Islet precursor cell (in vitro differentiated cells): ENCODE measurements around the gene RAI1.
A peak's percentile ranks its signal among the peaks of the same experiment; 100 is the strongest.
"Not testable (repeated sequence)": the region's sequence is repeated elsewhere in the genome, so short reads cannot be mapped to it uniquely, and the experiment has no call there.

Experiments used
- DNase-seq: peaks from one replicate; pipeline ENCODE4 v3.0.0-alpha.2; 2018

The RAI1 gene

GRCh38 chr17:17682737-17683680 is 1.8 kb downstream of the RAI1 start:
- peak; percentile 86 for DNase-seq

DNA sequence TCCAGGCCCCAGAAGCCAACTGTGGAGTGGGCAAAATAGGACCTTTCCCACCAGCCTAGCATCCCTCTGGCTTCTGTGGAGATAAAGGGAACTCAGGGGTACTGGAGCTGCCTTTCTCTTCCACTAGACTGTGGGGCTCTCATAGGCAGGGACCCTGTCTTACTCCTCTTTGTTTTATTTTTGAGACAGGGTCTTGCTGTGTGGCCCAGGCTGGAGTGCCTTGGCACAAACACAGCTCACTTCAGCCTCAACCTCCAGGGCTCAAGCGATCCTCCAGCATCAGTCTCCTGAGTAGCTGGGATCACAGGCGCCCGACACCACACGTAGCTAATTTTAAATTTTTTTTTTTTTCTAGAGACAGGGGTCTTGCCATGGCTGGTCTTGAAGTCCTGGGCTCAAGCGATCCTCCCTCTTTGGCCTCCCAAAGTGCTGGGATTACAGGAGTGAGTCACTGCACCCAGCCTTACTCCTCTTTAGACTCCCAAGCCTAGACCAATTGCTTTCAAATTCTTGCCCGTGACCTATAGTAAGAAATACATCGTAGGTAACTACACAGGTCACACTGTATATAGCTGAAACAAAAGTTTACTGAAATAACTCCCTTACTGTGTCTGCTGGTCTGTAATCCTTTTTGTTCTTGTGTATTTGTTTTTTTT is 2.6 kb downstream of the RAI1 start:
- DNase-seq = no peak

DNA sequence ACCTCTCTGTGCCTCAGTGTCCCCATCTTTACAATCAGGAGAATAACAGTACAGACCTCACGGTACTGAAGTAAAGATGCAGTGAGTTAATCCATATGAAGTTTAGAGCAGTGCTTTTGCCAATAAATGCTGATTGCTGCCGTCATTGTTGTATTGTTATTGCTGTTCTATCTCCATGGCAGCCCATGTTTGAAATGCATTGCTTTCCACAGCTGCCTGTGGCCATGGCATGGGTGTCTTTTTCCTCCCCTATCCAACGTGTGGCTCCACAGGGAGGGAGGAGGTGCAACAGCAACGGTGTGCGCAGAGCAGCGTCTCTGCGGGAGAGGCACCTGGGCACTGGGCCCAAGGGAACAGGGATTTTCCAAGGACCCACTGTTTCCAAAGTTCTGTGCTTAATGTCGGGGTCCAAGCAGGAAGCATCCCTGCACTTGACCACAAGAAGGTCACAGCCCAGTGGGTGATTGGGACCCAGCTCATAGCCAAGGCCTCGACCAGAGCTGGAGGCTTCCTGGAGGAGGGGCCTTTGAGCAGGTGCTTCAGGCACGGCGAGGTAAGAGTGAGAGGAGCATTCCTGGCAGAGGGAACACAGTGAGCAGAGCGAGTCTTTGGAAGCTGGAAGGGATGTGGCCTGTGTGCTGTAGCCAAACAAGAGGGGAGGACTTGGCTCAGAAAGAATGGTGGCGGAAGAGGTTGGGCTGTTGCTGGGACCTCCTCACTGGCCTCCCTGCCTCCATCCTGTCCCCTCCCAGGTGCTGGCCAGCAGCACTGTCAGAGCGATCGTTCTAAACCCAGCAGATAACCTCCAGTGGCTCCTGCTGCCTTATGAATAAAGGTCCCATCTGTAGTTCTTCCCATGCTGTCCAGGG is 3.9 kb downstream of the RAI1 start:
- no peak for DNase-seq

GRCh38 chr17:17685775-17686291 is 4.6 kb downstream of the RAI1 start:
- peak; percentile 93 for DNase-seq

- DNase-seq = no peak
These were observed 8.1 kb downstream of the RAI1 start for GRCh38 chr17:17689312-17689711.

GRCh38 chr17:17690233-17690632 is 9.0 kb downstream of the RAI1 start:
- not testable (repeated sequence) for DNase-seq

GRCh38 chr17:17691468-17692263 is 10.4 kb downstream of the RAI1 start:
- no peak for DNase-seq

GRCh38 chr17:17692353-17693252 is 11.3 kb downstream of the RAI1 start:
- DNase-seq = no peak

- peak; percentile 98 for DNase-seq
These were observed 12.3 kb downstream of the RAI1 start for GRCh38 chr17:17693253-17694168.

GRCh38 chr17:17694169-17695081 is 13.2 kb downstream of the RAI1 start:
- DNase-seq = peak; percentile 89

GRCh38 chr17:17696085-17696484 is 14.8 kb downstream of the RAI1 start:
- no peak for DNase-seq

DNA sequence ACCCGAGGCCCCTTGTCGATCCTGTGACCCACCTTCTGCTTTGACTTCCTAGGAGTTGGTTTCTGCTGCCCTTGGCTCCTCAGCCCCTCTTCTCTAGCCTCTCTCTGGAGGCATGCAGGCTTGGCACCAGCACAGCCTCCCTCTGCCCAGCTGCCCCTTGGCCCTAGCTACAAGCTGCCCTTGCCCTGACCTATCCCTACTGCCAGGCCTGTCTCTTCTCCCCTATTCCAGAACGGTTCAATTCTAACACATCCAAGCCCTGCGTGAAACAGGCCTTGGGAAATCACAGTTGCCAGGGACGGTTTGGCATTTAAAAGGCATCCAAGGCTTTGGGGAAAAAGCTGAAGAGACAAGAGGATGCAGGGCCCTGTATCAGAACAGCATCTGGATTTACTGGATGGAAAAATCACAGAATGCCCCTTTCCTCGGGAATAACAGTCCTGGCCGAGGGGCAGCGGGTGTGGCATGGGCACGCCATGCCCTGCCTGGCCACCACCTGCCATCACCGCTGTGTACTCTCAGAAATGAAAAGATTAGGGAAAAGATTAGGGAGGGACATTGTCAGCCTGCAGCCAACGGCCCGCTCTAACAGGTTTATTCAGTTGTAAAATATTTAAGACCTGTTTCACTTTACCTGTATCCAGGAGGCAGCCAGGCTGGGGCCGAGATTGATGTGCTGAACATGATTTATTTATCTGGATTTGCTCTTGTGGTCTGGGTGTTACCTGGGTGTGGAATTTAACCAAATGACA is 15.8 kb downstream of the RAI1 start:
- DNase-seq = no peak

DNA sequence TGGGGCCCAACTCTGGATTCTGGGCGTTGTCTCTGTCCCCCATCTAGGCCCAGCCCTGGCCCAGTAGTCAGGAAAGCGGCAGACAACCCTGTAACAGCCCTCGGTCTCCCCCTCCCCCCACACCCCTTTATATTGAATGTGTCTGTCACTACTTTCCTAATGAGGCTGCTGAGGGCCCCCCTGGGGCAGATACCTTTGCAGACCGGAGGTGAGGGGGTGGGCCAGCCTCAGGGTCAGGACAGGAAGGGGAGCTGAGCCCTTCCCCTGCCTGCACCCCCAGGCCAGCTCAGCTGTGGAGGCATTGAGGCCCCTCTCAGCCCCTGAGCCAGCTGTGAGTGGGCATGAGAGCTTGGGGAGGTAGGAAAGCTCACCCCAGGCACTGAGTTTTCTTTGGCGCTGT is 17.1 kb downstream of the RAI1 start:
- no peak for DNase-seq

DNA sequence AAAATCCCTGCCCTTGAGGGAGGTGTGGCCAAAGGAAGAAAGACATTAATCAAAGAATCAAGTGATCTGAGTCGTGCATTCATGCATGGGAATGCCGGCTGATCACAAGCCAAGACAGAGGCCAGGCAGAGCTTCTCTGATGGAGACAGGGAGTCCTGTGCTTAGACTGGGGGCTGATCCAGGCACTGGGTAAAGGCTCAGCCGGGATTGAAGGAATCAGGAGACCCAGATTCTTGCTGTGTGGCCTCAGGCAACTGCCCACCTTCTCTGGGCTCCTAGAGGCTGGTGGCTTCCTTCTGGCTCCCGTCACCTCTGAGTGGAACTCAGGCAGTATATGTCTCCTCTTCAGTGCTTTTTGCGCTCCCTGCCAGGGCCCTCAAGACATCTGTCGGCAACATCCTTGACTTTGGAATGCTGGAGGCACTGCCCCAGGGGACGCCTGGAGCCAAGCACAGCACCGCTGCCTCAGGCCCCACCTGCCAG is 17.7 kb downstream of the RAI1 start:
- DNase-seq = peak; percentile 70

DNA sequence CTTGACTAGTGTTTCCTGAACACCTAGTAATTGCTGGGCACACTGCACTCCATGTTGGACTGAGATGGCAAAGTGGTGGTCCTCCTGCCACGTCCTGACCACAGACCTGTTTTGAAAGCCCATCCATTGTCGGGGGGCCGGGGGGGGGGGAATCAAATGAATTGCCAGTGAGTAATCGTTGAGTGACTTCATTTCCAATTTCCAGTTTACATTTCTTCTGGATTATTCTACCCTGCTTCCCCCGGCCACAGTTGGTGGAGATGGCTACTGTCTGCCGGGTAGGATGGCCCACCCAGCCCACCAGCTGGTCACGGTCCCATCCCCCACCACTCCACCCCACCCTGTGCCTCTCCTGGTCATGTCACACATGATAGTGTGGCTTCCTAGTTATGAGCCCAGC is 18.2 kb downstream of the RAI1 start:
- no peak for DNase-seq

DNA sequence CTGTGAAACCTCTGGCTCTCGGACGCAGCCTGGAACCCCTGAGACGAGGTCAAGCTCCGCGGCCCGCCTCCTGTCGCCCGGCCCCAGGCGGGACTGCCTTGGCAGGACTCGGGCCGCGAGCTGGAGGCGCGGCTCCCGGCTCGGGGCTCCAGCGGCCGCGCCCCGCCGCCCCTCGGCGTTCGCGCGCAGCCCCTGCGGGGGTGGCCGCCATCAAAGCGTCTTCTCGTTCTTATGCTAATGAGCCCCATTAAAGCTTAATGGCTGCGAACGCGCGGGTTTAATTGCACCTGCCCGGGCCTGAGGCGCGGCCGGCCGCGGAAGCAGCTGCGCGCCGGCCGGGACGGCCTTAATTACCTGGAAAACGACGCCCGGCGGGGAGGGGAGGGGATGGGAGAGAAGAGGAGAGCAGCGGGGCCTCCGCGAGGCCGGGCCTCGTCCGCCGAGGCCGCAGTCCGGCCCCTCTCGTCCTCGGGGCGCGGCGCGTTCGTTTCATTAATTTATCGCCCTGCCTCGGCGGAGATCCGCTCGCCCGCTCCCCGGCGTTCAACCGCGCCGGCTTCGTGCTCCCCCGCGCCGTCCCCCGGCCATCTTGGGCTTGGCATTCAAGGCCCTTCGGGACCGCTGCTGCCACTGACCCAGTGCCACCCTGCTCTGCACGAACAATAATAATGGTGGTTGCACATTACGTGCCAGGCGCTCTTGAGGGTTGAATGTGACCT is 19.2 kb downstream of the RAI1 start:
- DNase-seq = peak; percentile 79

DNA sequence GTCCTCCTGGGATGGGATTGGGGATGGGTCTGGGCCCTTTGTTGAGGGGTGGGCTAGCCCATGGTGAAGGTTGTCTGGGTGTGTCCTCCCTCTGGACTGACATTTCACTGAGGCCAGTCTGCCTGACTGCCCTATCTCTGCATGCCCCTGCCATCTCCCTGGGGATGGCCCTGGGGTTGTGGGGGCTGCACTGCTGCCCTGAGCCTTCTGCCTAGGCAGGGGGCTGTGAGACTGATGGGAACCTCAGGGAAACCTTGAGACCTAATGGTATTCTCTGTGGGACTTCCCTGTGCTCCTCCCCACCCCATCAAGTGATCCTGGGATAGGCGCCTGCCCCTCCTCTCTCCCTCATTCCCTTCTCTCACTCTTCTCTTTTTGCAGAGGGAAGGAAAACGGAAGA is 19.9 kb downstream of the RAI1 start:
- DNase-seq = no peak
